Measurements from ENCODE around the gene PRPSAP1. TPM values are rescaled to one million over a fixed set of nuclear protein-coding genes. Genes with fewer than 3 reads are reported as not detected.
A peak's percentile ranks its signal among the peaks of the same experiment; 100 is the strongest.

The PRPSAP1 gene
- total RNA-seq, 1 donor from 2014 or later = 89.6 TPM

GRCh38 chr17:76382351-76382802, 28.7 kb upstream of the PRPSAP1 start:
- H3K4me1 Mint-ChIP-seq (ENCODE audit: low read depth) = peaks cover 12% of the 10 kb centered on the region
- H3K27ac Mint-ChIP-seq = peak overlapping the region; percentile 95
- TF ChIP-seq, protein P1, sequence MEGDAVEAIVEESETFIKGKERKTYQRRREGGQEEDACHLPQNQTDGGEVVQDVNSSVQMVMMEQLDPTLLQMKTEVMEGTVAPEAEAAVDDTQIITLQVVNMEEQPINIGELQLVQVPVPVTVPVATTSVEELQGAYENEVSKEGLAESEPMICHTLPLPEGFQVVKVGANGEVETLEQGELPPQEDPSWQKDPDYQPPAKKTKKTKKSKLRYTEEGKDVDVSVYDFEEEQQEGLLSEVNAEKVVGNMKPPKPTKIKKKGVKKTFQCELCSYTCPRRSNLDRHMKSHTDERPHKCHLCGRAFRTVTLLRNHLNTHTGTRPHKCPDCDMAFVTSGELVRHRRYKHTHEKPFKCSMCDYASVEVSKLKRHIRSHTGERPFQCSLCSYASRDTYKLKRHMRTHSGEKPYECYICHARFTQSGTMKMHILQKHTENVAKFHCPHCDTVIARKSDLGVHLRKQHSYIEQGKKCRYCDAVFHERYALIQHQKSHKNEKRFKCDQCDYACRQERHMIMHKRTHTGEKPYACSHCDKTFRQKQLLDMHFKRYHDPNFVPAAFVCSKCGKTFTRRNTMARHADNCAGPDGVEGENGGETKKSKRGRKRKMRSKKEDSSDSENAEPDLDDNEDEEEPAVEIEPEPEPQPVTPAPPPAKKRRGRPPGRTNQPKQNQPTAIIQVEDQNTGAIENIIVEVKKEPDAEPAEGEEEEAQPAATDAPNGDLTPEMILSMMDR (IDR thresholded peaks at IDR 0.05; ENCODE audit: unreplicated experiment) = no peak
- no peaks in the 10 kb centered on the region for H3K9me3 Mint-ChIP-seq (ENCODE audit: low read depth)
- DNase-seq (ENCODE audit: low spot score, unreplicated experiment) = peak; percentile 47
- H3K4me3 Mint-ChIP-seq (ENCODE audit: low read depth) = peak overlapping the region; percentile 88
- H3K27me3 Mint-ChIP-seq = peaks cover 23% of the 10 kb centered on the region
- H3K36me3 Mint-ChIP-seq (ENCODE audit: insufficient read depth) = no peaks in the 10 kb centered on the region

DNA sequence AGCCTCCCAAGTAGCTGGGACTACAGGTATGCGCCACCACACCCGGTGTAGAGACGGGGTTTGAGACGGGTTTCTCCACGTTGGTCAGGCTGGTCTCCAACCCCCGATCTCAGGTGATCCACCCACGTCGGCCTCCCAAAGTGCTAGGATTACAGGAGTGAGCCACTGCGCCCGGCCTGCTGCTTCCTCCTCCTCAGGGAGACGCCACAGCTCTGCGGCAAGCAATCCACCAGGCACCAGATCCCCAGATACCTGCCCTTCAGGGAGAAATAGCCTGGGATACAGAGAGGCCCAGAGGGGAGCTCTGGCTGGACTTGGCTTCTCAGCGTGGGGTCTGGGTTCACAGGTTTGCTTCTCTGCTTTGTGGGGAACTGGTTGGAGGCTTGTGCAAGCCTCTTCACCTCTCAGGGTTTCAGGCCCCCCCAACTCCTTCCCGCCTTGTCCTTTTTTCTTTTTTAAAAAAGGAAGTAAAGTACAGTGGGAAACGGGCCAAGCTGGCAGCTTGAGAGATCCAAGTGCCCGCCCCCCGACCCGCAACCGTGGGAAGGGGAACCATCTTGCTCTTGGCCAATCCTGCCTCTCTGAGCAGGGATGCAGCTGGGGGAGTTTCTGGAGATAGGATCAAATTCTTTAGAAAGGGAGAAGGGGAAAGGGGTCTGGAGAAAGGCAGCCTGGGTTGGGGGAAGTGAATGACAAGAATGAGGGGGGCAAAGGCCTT, 28.1 kb upstream of the PRPSAP1 start:
- Mint-ChIP-seq H3K36me3 (ENCODE audit: insufficient read depth) (no peaks in the 10 kb centered on the region), H3K27me3 (peaks cover 25% of the 10 kb centered on the region), H3K9me3 (ENCODE audit: low read depth) (no peaks in the 10 kb centered on the region), H3K4me1 (ENCODE audit: low read depth) (peaks cover 12% of the 10 kb centered on the region), H3K27ac (peak overlapping the region; percentile 93), H3K4me3 (ENCODE audit: low read depth) (peak overlapping the region; percentile 88)
- TF ChIP-seq, protein P1 (IDR thresholded peaks at IDR 0.05; ENCODE audit: unreplicated experiment) = no peak
- DNase-seq (ENCODE audit: low spot score, unreplicated experiment) = no peak

GRCh38 chr17:76379646-76380376, 26.1 kb upstream of the PRPSAP1 start:
- Mint-ChIP-seq H3K27ac (no peak overlapping the region), H3K4me1 (ENCODE audit: low read depth) (peaks cover 22% of the 10 kb centered on the region), H3K9me3 (ENCODE audit: low read depth) (no peaks in the 10 kb centered on the region), H3K4me3 (ENCODE audit: low read depth) (no peak overlapping the region), H3K36me3 (ENCODE audit: insufficient read depth) (no peaks in the 10 kb centered on the region), H3K27me3 (peaks cover 16% of the 10 kb centered on the region)
- DNase-seq (ENCODE audit: low spot score, unreplicated experiment) = no peak
- TF ChIP-seq, protein P1 (IDR thresholded peaks at IDR 0.05; ENCODE audit: unreplicated experiment) = no peak

- Mint-ChIP-seq H3K4me1 (ENCODE audit: low read depth) (peaks cover 22% of the 10 kb centered on the region), H3K4me3 (ENCODE audit: low read depth) (no peak overlapping the region), H3K36me3 (ENCODE audit: insufficient read depth) (no peaks in the 10 kb centered on the region), H3K27me3 (peaks cover 16% of the 10 kb centered on the region), H3K9me3 (ENCODE audit: low read depth) (no peaks in the 10 kb centered on the region), H3K27ac (no peak overlapping the region)
- TF ChIP-seq, protein P1 (IDR thresholded peaks at IDR 0.05; ENCODE audit: unreplicated experiment) = no peak
- no peak for DNase-seq (ENCODE audit: low spot score, unreplicated experiment)
Measured at GRCh38 chr17:76379275-76379641, 25.5 kb upstream of the PRPSAP1 start.

GRCh38 chr17:76378548-76379274, 25.0 kb upstream of the PRPSAP1 start:
- H3K27ac Mint-ChIP-seq = no peak overlapping the region
- H3K4me1 Mint-ChIP-seq (ENCODE audit: low read depth) = peaks cover 22% of the 10 kb centered on the region
- H3K4me3 Mint-ChIP-seq (ENCODE audit: low read depth) = no peak overlapping the region

More at GRCh38 chr17:76378548-76379274, 25.0 kb upstream of the PRPSAP1 start:
- Mint-ChIP-seq H3K36me3 (ENCODE audit: insufficient read depth) (no peaks in the 10 kb centered on the region), H3K9me3 (ENCODE audit: low read depth) (no peaks in the 10 kb centered on the region), H3K27me3 (peaks cover 14% of the 10 kb centered on the region)
- TF ChIP-seq, protein P1 (IDR thresholded peaks at IDR 0.05; ENCODE audit: unreplicated experiment) = no peak
- DNase-seq (ENCODE audit: low spot score, unreplicated experiment) = no peak
